ENCODE measurements around the gene NCAM1.
"Not testable (repeated sequence)": the region's sequence is repeated elsewhere in the genome, so short reads cannot be mapped to it uniquely, and the experiment has no call there.

NCAM1 gene

GRCh38 chr11:112961146-112961668 lies at the start of gene NCAM1:
TSS of gene NCAM1 (plus strand) at chr11:112961420.
- DNase-seq, result no peak

GRCh38 chr11:112922606-112923005 lies 38.6 kb upstream of the NCAM1 start:
- DNase-seq, result no peak

- DNase-seq, result not testable (repeated sequence)
Observed at GRCh38 chr11:112924836-112925235, 36.4 kb upstream of the NCAM1 start.

- DNase-seq, result no peak
Observed at GRCh38 chr11:112925516-112926310, 35.5 kb upstream of the NCAM1 start.

- no peak for DNase-seq
Observed at GRCh38 chr11:112928136-112928535, 33.1 kb upstream of the NCAM1 start.

GRCh38 chr11:112929432-112929831 lies 31.8 kb upstream of the NCAM1 start:
- no peak for DNase-seq

GRCh38 chr11:112931703-112932102 lies 29.5 kb upstream of the NCAM1 start:
- no peak for DNase-seq

GRCh38 chr11:112932593-112932992 lies 28.6 kb upstream of the NCAM1 start:
- DNase-seq, result no peak

- no peak for DNase-seq
Observed at GRCh38 chr11:112933970-112934369, 27.2 kb upstream of the NCAM1 start.

GRCh38 chr11:112941104-112941503 lies 20.1 kb upstream of the NCAM1 start:
- no peak for DNase-seq

GRCh38 chr11:112942966-112943643 lies 18.1 kb upstream of the NCAM1 start:
- DNase-seq, result no peak

- no peak for DNase-seq
Observed at GRCh38 chr11:112946866-112947265, 14.4 kb upstream of the NCAM1 start.

GRCh38 chr11:112949781-112950575 lies 11.2 kb upstream of the NCAM1 start:
- no peak for DNase-seq

GRCh38 chr11:112958670-112959069 lies 2.5 kb upstream of the NCAM1 start:
- no peak for DNase-seq

- no peak for DNase-seq
Observed at GRCh38 chr11:112961751-112962578, 745 bp downstream of the NCAM1 start.

- DNase-seq, result no peak
Observed at GRCh38 chr11:112962579-112963367, 1.6 kb downstream of the NCAM1 start.

GRCh38 chr11:112963368-112963955 lies 2.2 kb downstream of the NCAM1 start:
- DNase-seq, result no peak

GRCh38 chr11:112965656-112966055 lies 4.4 kb downstream of the NCAM1 start:
- no peak for DNase-seq

- no peak for DNase-seq
Observed at GRCh38 chr11:112966561-112966960, 5.3 kb downstream of the NCAM1 start.

- DNase-seq, result no peak
Observed at GRCh38 chr11:112967082-112967481, 5.9 kb downstream of the NCAM1 start.

All from amniotic stem cell (primary cell).